Right atrium auricular region (tissue), 2 donors: ENCODE data around the gene ZNF555. TPM values are rescaled to one million over a fixed set of nuclear protein-coding genes. Genes with fewer than 3 reads are reported as not detected.

ENCODE experiments used
- DNase-seq: peaks from one replicate; pipeline ENCODE4 v3.0.0-alpha.2; 2019; ENCODE audit warnings: low spot score
- H3K27ac ChIP-seq, 2 donors: fragments of 200-600 bp; sonication (generic); 1 replicate in 1 of 2; 2 replicates in 1 of 2; pipeline ENCODE4 v1.5.1; 2016 to 2019
- H3K27me3 ChIP-seq, 2 donors: fragments of 200-600 bp; sonication (generic); one replicate each; pipeline versions ENCODE4 v1.5.1 to v1.6.0; 2017 to 2019
- H3K36me3 ChIP-seq: fragments of 200-600 bp; sonication (generic); one replicate; pipeline ENCODE4 v1.5.1; 2016
- H3K4me1 ChIP-seq, 2 donors: fragments of 200-600 bp; sonication (generic); one replicate each; pipeline versions ENCODE4 v1.5.1 to v1.6.0; 2017 to 2019
- H3K4me3 ChIP-seq, 2 donors: fragments of 200-600 bp; sonication (generic); 1 replicate in 1 of 2; 2 replicates in 1 of 2; pipeline ENCODE4 v1.5.1; 2017 to 2019; ENCODE audit warnings: mild to moderate bottlenecking in 1 of 2, moderate library complexity in 1 of 2
- H3K9me3 ChIP-seq, 2 donors: fragments of 200-600 bp; sonication (generic); one replicate each; pipeline ENCODE4 v1.5.1; 2019
- total RNA-seq, 2 donors: library from RNA; depleted of rRNA; stranded (reverse); fragments of >200 nt; gene quantifications; one replicate each; pipeline ENCODE4 v1.1.0, GENCODE V29; 2016
- TF ChIP-seq, protein P1 (sequence below), 2 donors: fragments of 200-600 bp; sonication (generic); IDR thresholded peaks; one replicate each; pipeline ENCODE4 v1.5.1; 2019; ENCODE audit warnings: antibody characterized with exemption in 2 of 2

Gene ZNF555
- total RNA-seq, 2 donors from 2014 or later, result 5.5 to 5.9 TPM

DNA sequence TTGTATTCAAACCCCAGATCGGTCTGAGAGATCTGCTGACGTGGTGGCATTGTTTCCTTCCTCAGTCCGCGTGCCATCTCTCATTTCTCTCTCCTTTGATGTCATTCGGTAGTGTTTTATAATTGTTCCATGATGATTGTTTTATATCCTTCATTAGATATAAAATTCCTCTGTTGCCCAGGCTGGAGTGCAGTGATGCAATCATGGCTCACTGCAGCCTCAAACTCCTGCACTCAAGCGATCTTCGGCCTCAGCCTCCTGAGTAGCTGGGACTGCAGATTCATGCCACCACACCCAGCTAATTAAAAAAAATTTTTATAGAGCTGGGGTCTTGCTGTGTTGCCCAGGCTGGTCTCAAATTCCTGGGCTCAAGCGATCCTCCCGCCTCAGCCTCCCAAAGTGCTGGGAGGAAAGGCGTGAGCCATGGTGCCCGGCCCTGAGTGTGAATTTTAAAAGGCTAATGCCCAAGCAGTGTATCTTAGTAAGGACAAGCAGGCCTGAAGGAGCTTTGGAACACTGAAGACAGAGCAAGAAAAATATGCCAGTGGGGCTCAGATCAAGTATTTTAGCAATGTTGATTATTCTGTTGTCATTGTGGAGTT, 64.7 kb downstream of the ZNF555 start:
- no peak for DNase-seq
- Histone ChIP-seq H3K4me1 (peaks cover 0 to 10% of the 10 kb centered on the region in 2 donors), H3K36me3 (no peaks in the 10 kb centered on the region), H3K27ac (no peak overlapping the region), H3K27me3 (no peaks in the 10 kb centered on the region), H3K9me3 (no peaks in the 10 kb centered on the region), H3K4me3 (no peak overlapping the region)
- TF ChIP-seq, protein P1, sequence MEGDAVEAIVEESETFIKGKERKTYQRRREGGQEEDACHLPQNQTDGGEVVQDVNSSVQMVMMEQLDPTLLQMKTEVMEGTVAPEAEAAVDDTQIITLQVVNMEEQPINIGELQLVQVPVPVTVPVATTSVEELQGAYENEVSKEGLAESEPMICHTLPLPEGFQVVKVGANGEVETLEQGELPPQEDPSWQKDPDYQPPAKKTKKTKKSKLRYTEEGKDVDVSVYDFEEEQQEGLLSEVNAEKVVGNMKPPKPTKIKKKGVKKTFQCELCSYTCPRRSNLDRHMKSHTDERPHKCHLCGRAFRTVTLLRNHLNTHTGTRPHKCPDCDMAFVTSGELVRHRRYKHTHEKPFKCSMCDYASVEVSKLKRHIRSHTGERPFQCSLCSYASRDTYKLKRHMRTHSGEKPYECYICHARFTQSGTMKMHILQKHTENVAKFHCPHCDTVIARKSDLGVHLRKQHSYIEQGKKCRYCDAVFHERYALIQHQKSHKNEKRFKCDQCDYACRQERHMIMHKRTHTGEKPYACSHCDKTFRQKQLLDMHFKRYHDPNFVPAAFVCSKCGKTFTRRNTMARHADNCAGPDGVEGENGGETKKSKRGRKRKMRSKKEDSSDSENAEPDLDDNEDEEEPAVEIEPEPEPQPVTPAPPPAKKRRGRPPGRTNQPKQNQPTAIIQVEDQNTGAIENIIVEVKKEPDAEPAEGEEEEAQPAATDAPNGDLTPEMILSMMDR (IDR thresholded peaks at IDR 0.05), result no peak

DNA sequence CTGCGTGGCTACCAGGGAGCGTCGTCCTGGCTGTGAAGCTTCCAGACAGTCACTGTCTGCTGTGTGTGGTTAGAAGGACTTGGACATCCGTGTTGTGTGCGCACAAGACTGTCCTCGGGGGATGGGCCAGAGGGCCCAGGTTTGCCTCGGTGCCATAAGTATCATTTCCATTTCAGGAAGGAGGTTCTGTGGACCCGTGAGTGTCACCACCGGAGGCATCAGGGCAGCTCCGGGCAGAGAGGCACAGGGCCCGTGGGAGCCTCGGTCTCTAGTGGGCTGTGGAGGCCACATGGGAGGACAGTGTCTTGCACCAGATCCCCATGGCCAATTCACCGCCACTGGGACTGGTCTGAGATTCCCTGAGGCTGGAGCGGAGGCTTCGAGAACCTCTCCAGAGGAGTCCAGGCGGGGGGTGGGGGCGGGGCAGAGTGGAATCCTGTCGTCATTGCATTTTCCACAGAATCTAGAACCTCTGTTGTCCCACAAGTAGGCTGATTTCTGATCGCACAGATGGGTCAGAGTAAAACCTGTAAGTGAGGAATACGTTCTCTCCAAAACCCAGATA, 65.4 kb downstream of the ZNF555 start:
- no peak overlapping the region for H3K4me3 ChIP-seq
- no peak overlapping the region for H3K27ac ChIP-seq
- no peaks in the 10 kb centered on the region for H3K36me3 ChIP-seq
- H3K27me3 ChIP-seq, result no peaks in the 10 kb centered on the region
- TF ChIP-seq, protein P1 (IDR thresholded peaks at IDR 0.05), result no peak
- DNase-seq, result no peak
- H3K4me1 ChIP-seq, result peaks cover 0 to 4% of the 10 kb centered on the region in 2 donors
- H3K9me3 ChIP-seq, result no peaks in the 10 kb centered on the region

Other genes with a start within 250 kb of the ZNF555 start
- 10 to 100 TPM; 18.0 to 22.8 TPM for gene GNG7, start 138.8 kb upstream of the ZNF555 start, total RNA-seq
- 10 to 100 TPM; 36.5 to 58.0 TPM for gene DIRAS1, start 120.1 kb upstream of the ZNF555 start, total RNA-seq
- gene SLC39A3, start 101.5 kb upstream of the ZNF555 start, total RNA-seq, result 10 to 100 TPM; 22.9 to 38.0 TPM
- gene SGTA, start 58.2 kb upstream of the ZNF555 start, total RNA-seq, result 10 to 100 TPM; 52.3 to 60.9 TPM
- 10 to 100 TPM; 33.9 to 45.8 TPM for gene THOP1, start 56.0 kb upstream of the ZNF555 start, total RNA-seq
- gene ZNF554, start 21.6 kb upstream of the ZNF555 start, total RNA-seq, result 1 to 10 TPM; 3.5 to 6.0 TPM
- not detected for gene ZNF556, start 25.9 kb downstream of the ZNF555 start, total RNA-seq
- 1 to 10 TPM; 1.6 to 1.8 TPM for gene ZNF57, start 59.5 kb downstream of the ZNF555 start, total RNA-seq
- 1 to 10 TPM; 1.7 to 4.2 TPM for gene ZNF77, start 103.5 kb downstream of the ZNF555 start, total RNA-seq
- 1 to 10 TPM; 2.1 to 5.2 TPM for gene TLE6, start 136.1 kb downstream of the ZNF555 start, total RNA-seq
- gene TLE2, start 187.8 kb downstream of the ZNF555 start, total RNA-seq, result 100 to 1,000 TPM in 1 of 2 donors, 10 to 100 TPM in 1; 41.2 to 101 TPM
- 1,000 to 10,000 TPM in 1 of 2 donors, 100 to 1,000 TPM in 1; 869 to 1,050 TPM for gene TLE5, start 221.0 kb downstream of the ZNF555 start, total RNA-seq